Neural cell (in vitro differentiated cells): Measurements from ENCODE around the gene CEP192.

Experiments
- TAF1 ChIP-seq: IDR thresholded peaks from 2 replicates; pipeline ENCODE4 v1.6.1; 2012; ENCODE audit warnings: low read depth
- TF ChIP-seq, protein P1 (sequence below): IDR thresholded peaks from 2 replicates; pipeline ENCODE4 v1.6.1; 2012; ENCODE audit warnings: borderline replicate concordance

GRCh38 chr18:13096719-13097118 is 105.6 kb downstream of the CEP192 start:
- no peak for TF ChIP-seq TAF1
- TF ChIP-seq, protein P1, sequence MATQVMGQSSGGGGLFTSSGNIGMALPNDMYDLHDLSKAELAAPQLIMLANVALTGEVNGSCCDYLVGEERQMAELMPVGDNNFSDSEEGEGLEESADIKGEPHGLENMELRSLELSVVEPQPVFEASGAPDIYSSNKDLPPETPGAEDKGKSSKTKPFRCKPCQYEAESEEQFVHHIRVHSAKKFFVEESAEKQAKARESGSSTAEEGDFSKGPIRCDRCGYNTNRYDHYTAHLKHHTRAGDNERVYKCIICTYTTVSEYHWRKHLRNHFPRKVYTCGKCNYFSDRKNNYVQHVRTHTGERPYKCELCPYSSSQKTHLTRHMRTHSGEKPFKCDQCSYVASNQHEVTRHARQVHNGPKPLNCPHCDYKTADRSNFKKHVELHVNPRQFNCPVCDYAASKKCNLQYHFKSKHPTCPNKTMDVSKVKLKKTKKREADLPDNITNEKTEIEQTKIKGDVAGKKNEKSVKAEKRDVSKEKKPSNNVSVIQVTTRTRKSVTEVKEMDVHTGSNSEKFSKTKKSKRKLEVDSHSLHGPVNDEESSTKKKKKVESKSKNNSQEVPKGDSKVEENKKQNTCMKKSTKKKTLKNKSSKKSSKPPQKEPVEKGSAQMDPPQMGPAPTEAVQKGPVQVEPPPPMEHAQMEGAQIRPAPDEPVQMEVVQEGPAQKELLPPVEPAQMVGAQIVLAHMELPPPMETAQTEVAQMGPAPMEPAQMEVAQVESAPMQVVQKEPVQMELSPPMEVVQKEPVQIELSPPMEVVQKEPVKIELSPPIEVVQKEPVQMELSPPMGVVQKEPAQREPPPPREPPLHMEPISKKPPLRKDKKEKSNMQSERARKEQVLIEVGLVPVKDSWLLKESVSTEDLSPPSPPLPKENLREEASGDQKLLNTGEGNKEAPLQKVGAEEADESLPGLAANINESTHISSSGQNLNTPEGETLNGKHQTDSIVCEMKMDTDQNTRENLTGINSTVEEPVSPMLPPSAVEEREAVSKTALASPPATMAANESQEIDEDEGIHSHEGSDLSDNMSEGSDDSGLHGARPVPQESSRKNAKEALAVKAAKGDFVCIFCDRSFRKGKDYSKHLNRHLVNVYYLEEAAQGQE: no peak
